Measurements from ENCODE around the gene RCOR2.

RCOR2 gene

DNA sequence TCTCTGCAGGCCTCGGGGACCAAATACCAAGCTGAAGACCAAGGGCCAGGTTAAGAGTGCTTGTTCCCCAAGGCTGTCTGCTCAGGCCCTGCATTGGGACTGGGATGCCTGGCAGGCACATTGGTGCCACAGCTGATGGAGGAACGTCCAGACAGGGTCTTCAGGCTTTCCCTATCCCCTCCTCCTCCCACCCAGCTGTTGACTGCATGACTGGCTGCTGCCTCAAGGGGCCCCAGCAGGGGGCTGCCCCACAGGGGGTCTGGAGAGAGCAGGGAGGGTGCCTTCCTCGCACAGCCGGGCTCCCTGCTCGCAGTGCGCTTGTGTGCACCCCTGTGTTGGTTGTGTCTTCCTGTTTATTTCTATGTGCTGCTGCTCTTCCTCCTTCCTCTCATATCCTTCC, 9.9 kb downstream of the RCOR2 start:
- FAIRE-seq = no peak
- TF ChIP-seq POLR2A (IDR thresholded peaks at IDR 0.05; ENCODE audit: low read depth, low read length) = no peak
- no peak for DNase-seq (ENCODE audit: insufficient read length, low spot score)

DNA sequence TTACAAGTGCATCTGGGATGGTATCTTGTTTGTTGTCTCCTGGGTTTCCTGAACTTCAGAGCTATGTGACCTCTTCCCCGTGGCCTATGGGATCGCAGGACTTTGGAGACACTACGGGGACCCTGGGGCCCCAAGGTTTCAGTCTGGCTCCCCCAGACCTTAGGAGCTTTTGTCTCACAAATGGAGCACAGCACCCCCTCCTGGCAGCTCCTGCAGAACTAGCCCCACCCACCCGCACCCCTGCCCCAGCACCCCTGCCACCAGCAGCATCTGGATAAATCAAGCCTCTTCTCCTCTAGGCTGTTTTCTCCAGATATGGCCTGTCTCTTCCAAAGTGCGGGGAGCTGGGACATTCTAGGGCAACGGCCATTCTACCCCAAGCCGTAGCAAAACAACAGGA, 10.4 kb downstream of the RCOR2 start:
- DNase-seq (ENCODE audit: insufficient read length, low spot score) (no peak), FAIRE-seq (no peak)
- no peak for TF ChIP-seq POLR2A (IDR thresholded peaks at IDR 0.05; ENCODE audit: low read depth, low read length)

DNA sequence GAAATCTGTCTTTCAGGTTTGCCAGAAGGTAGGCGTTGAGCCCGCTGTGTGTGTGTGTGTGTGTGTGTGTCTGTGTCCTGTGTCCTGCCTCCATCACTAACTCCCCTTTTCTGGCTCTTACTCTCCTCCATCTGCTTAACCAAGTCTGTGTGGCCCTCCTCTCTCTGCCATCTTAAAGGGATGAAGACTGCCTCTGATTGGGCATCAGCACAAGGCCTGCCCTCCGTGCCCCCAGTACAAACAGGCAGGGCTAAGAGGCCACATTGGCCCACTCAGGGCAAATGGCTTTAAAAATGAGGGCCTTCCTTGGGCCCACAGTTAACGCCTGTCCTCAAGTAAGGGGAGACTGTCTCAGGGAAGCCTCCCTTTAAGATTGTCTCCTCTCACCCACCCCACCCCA, 10.9 kb downstream of the RCOR2 start:
- FAIRE-seq (no peak), DNase-seq (ENCODE audit: insufficient read length, low spot score) (no peak)
- TF ChIP-seq POLR2A (IDR thresholded peaks at IDR 0.05; ENCODE audit: low read depth, low read length) = no peak

DNA sequence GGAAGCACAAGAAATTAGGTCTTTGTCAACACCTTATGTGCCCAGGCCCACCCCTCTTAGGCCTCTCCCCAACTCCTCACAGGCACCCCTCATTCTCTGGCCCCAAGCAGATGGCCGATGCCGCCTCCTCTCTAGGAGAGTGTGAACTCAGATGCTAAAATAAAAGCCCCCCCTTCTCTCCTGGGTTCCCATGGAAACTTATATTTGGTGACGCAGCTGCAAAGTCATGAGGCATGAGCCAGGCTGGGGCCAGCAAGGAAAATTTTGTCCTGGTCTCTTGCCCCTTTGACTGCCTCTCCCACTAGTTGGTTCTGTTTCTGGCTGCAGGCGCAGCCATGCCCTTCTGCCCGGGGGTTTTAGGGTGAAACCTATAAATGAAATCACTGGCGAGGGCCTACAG, 11.8 kb downstream of the RCOR2 start:
- no peak for FAIRE-seq

DNA sequence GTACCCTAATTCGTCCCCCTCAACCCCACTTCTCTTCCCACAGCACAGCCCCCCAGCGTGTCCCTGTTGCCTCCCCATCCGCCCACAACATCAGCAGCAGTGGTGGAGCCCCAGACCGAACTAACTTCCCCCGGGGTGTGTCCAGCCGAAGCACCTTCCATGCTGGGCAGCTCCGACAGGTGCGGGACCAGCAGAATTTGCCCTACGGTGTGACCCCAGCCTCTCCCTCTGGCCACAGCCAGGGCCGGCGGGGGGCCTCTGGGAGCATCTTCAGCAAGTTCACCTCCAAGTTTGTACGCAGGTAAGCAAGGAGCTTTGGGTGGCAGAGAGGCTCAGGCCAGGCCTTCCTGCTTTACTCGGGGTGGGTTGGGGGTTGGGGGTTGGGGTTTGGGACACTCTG, 12.2 kb downstream of the RCOR2 start:
- no peak for DNase-seq (ENCODE audit: insufficient read length, low spot score)
- FAIRE-seq = no peak
- no peak for TF ChIP-seq POLR2A (IDR thresholded peaks at IDR 0.05; ENCODE audit: low read depth, low read length)

More for the DNA sequence above, 11.8 kb downstream of the RCOR2 start:
- TF ChIP-seq POLR2A (IDR thresholded peaks at IDR 0.05; ENCODE audit: low read depth, low read length) = no peak
- DNase-seq (ENCODE audit: insufficient read length, low spot score) = no peak

DNA sequence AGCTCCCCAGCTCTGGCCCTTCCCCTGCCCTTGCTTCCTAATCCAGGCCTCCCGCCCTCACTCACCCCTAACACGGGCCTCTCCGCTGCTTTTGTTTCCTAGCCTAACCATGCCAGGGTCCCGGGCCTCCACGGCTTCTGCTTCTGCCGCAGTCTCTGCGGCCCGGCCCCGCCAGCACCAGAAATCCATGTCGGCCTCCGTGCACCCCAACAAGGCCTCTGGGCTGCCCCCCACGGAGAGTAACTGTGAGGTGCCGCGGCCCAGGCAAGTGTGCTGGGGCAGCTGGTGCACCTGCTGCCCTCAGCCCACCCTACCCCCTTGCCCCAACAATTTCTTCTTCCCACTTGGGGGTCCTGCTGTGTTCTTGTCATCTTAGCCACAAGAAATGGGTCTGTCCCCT, 13.1 kb downstream of the RCOR2 start:
- TF ChIP-seq POLR2A (IDR thresholded peaks at IDR 0.05; ENCODE audit: low read depth, low read length) = no peak
- no peak for FAIRE-seq
- no peak for DNase-seq (ENCODE audit: insufficient read length, low spot score)

DNA sequence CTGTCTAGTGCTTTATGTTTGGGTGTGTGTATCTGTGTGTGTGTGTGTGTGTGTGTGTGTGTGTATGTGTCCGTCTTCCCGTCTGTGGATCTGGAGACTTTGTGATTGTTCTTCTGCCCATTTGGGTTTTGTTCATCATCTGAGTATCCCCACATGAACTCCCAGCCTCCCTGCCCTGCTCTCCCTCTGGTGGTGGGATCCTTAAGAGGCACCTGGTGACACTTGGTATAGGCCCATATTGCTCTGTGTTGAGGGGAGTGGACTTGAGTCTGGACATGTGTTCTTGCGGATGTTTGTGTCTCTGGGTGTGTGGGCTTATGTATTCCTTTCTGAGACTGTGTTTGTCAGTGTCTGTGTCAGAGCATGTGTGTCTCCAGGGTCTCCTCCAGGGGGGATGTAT, 15.3 kb downstream of the RCOR2 start:
- FAIRE-seq = no peak
- no peak for TF ChIP-seq POLR2A (IDR thresholded peaks at IDR 0.05; ENCODE audit: low read depth, low read length)
- DNase-seq (ENCODE audit: insufficient read length, low spot score) = no peak

DNA sequence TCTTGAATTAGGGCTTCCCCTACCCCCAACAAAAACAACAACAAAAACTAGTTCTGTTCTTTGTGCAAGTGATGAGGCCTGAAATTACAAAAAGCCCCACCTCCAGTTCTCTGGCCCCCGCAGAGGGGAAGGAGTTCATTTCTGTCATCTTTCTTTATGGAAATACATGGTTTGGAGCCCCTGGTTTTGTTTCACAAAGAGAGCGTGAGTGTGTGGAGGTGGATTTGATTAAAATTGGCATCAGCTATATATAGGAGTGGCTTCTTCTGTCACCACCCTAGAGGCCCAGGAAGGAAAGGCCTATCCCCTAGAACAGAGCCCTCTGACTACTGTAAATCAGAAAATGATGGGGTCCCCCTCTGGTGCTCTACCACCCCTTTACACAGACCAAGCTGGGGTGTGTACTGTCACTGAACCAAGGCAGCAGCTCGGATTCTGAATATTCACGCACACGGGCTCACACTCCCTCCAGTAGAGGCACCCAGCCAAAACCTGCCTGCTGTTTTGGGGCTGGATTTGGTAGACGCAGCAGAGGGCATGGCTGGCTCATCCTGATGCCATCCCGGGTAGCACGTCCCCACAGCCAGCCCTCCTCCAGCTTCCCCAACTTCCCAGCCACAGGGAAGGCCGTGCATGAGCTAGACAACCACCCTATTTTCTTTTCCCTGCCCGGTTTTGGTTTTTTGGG, 19.4 kb downstream of the RCOR2 start:
- FAIRE-seq (no peak), DNase-seq (ENCODE audit: insufficient read length, low spot score) (no peak)
- TF ChIP-seq POLR2A (IDR thresholded peaks at IDR 0.05; ENCODE audit: low read depth, low read length) = no peak

DNA sequence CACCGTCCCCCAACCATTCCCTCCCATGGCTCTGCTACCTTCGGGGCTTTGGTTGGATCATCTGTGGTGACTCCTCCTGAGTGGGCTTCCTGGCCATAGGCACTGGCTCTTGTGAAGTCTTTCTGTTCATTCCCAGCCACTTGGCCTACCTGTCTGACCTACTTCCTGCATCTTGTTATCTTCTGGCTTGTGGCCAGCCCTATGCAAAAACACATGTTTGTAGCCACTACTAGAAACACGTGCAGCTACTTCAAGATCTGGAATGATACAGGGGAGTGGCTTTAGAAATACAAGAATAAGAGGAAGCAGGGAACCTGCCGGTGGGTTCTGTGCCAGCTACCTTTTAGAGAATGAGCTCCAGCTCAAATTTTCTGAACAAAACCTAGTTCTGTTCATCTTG, 20.9 kb downstream of the RCOR2 start:
- DNase-seq (ENCODE audit: insufficient read length, low spot score) (no peak), FAIRE-seq (no peak)
- no peak for TF ChIP-seq POLR2A (IDR thresholded peaks at IDR 0.05; ENCODE audit: low read depth, low read length)

DNA sequence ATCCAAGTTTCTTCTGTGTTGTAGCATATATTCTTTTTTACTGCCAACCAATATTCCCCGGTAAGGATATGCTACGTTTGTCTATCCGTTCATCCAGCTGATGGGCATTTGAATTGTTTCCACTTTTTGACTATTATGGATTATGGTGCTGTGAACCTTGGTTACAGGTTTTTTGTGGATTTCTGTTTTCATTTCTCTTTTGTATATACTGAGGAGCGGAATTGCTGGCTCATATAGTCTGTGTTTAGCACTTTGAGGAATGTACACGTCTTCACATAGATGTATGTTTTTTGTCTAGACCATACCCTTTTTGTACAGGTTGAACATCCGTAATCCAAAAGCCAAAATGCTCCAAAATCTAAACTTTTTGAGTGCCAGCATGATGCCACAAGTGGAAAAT, 23.6 kb downstream of the RCOR2 start:
- TF ChIP-seq POLR2A (IDR thresholded peaks at IDR 0.05; ENCODE audit: low read depth, low read length) = no peak
- DNase-seq (ENCODE audit: insufficient read length, low spot score) (no peak), FAIRE-seq (no peak)

DNA sequence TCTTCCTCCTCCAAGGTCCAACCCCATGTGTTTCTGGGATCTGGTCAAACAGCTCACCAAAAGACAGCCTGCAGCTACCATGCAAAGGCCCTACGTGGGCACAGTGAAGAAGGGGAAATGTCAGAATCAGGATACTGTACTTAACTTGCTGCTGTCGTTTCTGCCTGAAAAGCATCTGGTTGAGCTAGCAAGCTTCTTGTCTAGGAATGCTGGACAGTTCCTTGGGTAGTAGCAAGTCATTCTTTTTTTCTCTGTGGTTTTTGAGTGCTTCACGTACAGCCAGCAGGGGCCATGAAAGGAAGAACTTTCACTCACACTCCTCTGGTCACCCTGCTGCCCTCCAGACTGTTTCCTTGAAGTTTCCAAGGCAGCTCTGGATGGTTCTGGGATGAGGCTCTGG, 24.7 kb downstream of the RCOR2 start:
- DNase-seq (ENCODE audit: insufficient read length, low spot score) (no peak), FAIRE-seq (no peak)
- no peak for TF ChIP-seq POLR2A (IDR thresholded peaks at IDR 0.05; ENCODE audit: low read depth, low read length)

DNA sequence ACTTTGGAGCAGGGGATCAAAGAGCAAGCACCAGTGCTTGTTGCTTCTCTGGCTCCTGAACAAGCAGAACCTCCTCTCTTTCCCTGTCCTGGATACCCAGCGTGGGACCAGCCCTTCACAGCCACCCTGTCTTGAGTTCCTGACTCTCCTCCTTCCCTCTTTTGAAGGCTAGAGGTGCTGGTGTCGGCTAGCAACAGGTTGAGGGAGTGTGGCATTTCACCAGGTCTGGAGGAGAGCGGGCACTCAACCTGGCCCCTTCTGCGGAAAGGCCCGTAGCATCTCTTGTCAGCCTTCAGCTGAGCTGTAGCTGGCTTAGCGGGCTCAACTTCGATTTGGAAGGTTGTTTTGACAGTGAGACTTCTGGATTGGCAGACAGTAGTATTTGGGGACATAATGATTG, 26.6 kb downstream of the RCOR2 start:
- no peak for TF ChIP-seq POLR2A (IDR thresholded peaks at IDR 0.05; ENCODE audit: low read depth, low read length)
- FAIRE-seq (no peak), DNase-seq (ENCODE audit: insufficient read length, low spot score) (no peak)

DNA sequence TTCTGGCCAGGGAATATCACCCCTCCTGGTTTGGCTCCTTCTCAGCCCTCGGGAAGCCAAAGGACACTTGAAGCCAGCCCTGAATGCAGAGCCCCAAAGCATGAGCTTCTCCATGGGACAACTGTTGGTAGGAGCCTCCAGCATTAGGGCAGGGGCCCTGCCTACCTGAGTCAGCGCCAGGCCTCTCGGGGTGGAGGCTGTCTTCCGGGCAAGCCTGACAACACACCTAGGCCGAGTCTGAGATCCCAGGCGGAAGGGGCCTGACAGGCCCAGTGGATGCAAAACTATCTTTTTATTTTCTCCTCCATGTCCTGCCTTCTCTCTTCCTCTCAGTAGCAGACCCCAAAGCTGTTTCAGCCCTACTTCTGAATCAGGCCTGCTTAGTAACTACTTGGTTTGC, 27.6 kb downstream of the RCOR2 start:
- FAIRE-seq (no peak), DNase-seq (ENCODE audit: insufficient read length, low spot score) (no peak)
- TF ChIP-seq POLR2A (IDR thresholded peaks at IDR 0.05; ENCODE audit: low read depth, low read length) = no peak

DNA sequence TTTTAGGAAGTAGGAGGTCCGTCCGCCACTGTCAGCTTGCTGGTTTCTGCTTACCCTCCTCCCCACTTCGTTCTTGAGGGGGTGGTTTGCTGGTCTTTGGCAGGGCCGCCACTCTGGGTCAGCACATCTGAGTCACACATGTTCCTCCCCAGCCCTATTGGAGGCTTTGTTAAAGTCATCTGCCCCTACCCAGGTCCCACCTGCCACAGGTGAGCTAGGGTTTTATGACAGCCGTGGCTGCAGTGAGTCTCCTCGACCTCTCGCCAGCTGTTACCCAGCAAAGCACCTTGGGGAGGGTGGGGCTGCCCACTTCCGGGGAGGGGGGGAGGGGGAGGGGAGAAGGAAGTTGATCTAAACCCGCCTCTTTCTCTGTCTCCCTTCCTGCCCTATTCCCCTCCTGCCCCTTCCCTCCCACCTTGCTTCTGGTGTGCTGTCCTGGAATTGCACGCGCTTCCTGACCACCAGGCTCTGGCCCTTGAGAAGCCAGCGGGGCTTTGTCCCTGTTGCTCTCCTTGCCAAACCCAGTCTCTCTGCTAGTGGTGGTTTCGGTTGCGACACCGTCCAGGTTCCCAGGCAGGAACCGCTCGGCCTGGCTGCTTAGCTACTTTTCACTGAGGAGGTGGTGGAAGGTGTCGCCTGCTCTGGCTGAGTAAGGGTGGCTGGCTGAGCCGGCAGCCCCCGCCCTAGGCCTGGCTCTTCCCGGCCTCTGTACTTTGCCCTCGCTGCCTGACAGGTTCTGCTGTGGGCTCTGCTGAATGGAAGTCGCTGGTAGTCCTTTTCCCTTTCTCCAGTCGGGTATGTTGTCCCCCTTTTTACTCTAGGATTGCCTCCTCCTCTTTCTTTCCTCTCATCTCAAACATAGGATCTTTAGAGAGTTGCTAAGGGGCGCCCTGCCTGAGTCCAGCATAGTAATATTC, 28.5 kb downstream of the RCOR2 start:
- no peak for FAIRE-seq
- DNase-seq (ENCODE audit: insufficient read length, low spot score) = no peak
- no peak for TF ChIP-seq POLR2A (IDR thresholded peaks at IDR 0.05; ENCODE audit: low read depth, low read length)
